SK-N-SH (cell line): Measurements from ENCODE around the gene PRKG1.

ENCODE experiments used
- EP300 ChIP-seq, 2 experiments: IDR thresholded peaks; 2 replicates each; pipeline versions ENCODE4 v1.4.0 to v1.6.1; 2012; ENCODE audit warnings: borderline replicate concordance in 1 of 2, low read depth in 1 of 2, low read length in 1 of 2
- TF ChIP-seq, protein P1 (sequence below): fragments of 200-600 bp; sonication (generic); IDR thresholded peaks from 2 replicates; pipeline ENCODE4 v1.6.1; 2017; ENCODE audit warnings: antibody characterized with exemption, mild to moderate bottlenecking, moderate library complexity

DNA sequence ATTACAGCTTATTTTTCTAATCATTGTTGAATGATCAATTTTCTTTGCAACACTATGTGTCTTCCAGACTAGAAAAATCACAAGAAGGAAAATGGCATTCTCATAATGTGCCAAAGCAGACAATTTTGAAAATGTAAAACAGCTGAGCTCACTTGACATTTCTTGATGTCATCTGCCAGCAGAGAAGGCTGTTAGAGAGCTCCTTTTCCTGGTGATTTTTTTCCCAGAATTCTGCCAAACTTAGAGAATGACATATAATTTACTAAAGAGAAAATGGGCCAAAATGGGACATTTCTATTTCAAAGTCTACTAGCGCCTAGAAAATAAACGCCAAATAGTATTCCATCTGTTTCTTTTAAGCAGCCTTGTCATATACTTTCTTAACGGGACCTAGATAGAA, 714.0 kb downstream of the PRKG1 start:
- TF ChIP-seq, protein P1, sequence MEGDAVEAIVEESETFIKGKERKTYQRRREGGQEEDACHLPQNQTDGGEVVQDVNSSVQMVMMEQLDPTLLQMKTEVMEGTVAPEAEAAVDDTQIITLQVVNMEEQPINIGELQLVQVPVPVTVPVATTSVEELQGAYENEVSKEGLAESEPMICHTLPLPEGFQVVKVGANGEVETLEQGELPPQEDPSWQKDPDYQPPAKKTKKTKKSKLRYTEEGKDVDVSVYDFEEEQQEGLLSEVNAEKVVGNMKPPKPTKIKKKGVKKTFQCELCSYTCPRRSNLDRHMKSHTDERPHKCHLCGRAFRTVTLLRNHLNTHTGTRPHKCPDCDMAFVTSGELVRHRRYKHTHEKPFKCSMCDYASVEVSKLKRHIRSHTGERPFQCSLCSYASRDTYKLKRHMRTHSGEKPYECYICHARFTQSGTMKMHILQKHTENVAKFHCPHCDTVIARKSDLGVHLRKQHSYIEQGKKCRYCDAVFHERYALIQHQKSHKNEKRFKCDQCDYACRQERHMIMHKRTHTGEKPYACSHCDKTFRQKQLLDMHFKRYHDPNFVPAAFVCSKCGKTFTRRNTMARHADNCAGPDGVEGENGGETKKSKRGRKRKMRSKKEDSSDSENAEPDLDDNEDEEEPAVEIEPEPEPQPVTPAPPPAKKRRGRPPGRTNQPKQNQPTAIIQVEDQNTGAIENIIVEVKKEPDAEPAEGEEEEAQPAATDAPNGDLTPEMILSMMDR = no peak
- TF ChIP-seq EP300 (IDR thresholded peaks at IDR 0.05; ENCODE audit: borderline replicate concordance in 1 of 2, low read depth in 1 of 2, low read length in 1 of 2) = no peak
